LNCaP clone FGC (cell line): ENCODE data around the gene CASZ1.

ENCODE experiments used
- DNase-seq: peaks from one replicate; pipeline ENCODE4 v3.0.0-alpha.2; 2011; ENCODE audit warnings: low read depth
- H3K4me3 ChIP-seq: 2 replicates; pipeline ENCODE4 v1.5.1; 2011; ENCODE audit warnings: mild to moderate bottlenecking, low read depth, low read length, control low read depth
- TF ChIP-seq, protein P1 (sequence below): IDR thresholded peaks from 2 replicates; pipeline ENCODE4 v1.5.1; 2012; ENCODE audit warnings: mild to moderate bottlenecking; ENCODE audit not compliant: control insufficient read depth, insufficient read depth; ENCODE audit errors: extremely low read depth

The CASZ1 gene

DNA sequence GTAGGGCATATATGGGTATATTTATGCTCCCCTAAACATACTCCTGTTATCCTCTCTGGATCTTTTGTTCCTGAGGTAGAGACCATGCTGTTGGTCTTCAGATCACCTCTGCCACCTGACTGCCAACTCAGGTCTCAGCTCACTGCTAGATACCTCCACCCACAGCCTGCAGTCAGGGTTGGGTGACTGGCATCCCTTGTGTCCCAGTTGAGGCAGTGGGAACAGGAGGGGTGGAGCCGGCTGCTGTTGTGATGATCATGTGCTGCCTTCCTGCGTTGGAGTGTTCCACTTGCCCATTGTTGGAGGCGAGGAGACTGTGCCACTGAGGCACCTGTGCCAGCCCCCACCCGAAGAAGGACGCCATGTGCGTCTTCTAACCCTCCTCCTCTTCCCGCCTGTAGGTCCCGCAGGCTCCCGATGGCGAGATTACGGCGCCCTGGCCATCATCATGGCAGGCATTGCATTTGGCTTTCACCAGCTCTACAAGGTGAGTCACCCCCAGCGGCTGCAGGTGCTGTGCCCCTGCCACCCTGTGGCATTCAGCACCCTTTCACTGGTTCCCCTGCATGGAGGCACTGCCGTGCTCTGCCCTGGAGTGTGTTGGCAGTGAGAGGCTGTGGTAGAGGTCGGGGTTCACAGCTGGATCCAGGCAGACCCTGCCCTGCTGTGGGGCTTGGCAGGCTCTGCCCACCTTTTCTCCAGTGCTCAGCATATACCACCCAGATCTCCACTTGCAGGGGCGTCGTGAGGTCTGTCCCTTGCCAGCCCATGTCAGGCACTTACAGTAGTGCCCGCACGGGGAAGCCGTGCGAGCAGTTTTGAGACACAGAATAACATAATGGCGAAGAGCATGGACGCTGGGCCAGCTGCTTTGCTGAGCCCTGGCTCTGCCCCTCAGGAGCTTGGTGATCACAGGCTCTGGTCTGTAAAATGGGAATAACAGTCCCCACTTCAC lies 178.2 kb downstream of the CASZ1 start:
- TF ChIP-seq, protein P1, sequence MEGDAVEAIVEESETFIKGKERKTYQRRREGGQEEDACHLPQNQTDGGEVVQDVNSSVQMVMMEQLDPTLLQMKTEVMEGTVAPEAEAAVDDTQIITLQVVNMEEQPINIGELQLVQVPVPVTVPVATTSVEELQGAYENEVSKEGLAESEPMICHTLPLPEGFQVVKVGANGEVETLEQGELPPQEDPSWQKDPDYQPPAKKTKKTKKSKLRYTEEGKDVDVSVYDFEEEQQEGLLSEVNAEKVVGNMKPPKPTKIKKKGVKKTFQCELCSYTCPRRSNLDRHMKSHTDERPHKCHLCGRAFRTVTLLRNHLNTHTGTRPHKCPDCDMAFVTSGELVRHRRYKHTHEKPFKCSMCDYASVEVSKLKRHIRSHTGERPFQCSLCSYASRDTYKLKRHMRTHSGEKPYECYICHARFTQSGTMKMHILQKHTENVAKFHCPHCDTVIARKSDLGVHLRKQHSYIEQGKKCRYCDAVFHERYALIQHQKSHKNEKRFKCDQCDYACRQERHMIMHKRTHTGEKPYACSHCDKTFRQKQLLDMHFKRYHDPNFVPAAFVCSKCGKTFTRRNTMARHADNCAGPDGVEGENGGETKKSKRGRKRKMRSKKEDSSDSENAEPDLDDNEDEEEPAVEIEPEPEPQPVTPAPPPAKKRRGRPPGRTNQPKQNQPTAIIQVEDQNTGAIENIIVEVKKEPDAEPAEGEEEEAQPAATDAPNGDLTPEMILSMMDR = no peak
- no peak overlapping the region for H3K4me3 ChIP-seq
- DNase-seq = no peak

DNA sequence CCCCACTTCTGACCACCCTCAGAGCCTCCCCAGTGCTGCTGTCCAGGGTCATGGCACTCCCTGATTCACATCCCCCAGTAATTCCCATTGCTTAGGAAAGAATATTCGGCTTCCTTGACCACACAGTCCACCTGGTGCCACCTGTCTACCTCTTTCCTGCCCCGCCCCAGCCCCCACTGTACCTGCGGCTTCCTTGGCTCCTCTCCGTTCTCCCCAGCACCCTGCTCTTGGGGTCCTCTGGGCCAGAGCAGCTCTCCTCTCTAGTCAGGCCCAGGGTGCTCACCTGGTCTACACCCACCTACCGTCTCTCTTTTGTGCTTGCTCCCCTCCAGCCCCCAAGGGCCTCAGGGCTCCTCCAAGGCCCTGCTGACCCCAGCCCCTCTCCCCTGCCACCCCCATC lies 179.1 kb downstream of the CASZ1 start:
- no peak overlapping the region for H3K4me3 ChIP-seq
- DNase-seq = no peak
- TF ChIP-seq, protein P1 = no peak

DNA sequence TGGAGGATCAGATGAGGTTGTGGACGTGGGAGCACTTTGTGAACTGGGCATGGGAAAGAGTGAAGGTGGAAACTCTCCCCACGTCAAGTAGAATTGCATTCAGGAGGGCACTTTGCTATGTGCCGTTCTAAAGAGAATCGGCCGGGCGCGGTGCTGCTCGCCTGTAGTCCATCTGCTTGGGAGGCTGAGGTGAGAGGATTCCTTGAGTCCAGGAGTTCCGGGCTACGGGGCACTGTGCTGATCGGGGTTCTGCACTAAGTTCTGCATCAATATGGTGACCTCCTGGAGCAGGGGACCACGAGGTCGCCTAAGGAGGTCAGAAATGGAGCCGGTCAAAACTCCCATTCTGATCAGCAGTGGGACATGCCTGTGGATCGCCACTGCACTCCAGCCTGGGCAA lies 179.8 kb downstream of the CASZ1 start:
- no peak for DNase-seq
- H3K4me3 ChIP-seq = no peak overlapping the region
- TF ChIP-seq, protein P1 = no peak

DNA sequence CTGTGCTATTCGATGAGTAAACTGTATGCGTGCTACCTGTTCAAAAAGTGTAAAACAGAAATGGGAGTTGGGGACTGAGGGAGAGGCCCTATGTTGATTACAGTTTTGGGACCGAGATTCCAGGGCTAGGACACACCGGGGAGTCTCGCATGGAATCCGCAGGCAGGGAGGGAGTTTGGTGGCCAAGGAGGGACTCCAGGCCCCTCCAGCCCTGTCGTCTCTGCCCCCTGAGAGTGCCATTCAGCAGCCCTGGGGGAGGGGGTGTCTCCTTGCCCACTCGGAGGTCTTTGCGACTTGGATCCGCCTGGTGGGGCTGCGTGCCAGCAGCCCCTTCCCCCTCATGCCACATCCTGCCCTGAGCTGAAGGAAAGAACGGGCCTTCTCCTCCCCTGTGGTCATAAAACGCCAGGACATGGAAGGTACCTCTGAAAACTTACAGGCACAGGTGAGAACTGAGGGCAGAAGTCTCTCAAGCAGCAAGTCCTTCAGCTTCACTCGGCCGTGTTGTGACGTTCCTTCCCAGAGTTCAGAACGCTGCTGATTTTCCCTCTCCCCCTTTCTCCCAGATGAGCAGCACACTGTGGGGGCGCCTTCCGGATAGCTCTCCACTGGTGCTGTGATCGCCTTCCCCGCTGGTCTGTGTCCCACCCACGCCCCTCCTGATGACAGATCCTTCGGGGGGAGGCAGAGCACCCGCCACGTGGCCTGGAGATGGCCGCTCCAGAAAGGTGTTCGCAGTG lies 180.3 kb downstream of the CASZ1 start:
- no peak overlapping the region for H3K4me3 ChIP-seq
- TF ChIP-seq, protein P1 = no peak
- DNase-seq = no peak

DNA sequence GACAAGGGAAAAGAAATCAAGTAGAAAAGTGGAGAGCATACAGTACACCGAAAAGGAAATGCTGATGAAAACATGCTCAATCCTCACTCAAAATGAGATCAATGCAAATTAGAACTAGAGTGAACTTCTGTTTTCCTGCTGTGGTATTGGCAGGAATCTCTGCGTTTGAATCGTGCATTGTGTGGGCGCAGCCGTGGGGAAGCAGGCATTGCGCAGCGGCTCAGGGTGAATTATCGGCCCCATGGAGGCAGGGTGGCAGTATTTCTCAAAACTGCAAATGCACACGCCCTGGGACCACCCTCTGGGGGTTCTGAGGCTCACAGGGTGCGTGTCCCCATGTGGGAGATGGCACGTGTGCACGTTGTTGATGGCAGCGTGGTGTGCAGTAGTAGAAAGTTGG lies 181.1 kb downstream of the CASZ1 start:
- no peak for DNase-seq
- H3K4me3 ChIP-seq = no peak overlapping the region
- TF ChIP-seq, protein P1 = no peak

DNA sequence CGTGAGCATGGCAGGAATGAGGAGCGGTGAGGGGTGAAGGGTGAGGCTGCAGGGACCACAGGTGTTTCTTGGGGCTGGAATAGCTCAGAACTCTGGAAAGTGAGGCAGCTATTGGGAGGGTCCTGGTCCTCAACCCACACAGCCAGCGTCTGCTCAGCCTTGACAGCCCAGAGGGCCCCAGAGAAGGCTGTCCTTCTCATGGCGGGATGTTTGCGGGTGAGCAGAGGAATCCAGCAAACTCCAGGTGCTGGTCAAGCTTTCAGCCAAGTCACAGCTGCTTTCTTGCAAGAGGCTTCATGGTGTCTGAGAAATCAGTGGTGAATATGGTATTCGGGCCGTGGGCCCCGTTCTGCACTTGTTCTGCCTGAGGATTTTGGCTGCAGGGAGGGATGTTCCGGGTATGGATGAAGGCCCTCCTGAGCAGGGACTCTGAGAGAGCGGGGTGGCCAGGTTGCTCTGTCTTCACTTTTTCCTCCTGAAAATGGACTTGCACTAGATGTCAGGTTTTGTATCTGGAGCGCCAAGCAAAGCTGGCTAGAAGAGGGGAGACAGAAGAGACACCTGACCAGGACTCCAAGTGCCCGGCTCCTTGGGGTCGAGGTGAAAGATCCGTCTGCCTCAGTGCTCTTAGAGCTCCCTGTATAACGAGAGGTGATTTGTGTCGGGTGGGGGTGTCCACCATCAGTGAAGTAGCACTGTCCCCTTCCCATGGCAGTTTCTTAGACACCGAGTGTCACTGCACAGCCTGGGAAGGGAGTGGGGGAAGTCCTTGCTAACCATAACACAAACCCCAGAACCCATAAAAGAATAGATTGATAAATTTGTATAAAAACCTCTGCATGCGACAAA lies 181.8 kb downstream of the CASZ1 start:
- DNase-seq = no peak
- H3K4me3 ChIP-seq = no peak overlapping the region
- TF ChIP-seq, protein P1 = no peak
